ENCODE data around the gene DNAJC5G.
"Not testable (repeated sequence)": the region's sequence is repeated elsewhere in the genome, so short reads cannot be mapped to it uniquely, and the experiment has no call there.

DNAJC5G gene

DNA sequence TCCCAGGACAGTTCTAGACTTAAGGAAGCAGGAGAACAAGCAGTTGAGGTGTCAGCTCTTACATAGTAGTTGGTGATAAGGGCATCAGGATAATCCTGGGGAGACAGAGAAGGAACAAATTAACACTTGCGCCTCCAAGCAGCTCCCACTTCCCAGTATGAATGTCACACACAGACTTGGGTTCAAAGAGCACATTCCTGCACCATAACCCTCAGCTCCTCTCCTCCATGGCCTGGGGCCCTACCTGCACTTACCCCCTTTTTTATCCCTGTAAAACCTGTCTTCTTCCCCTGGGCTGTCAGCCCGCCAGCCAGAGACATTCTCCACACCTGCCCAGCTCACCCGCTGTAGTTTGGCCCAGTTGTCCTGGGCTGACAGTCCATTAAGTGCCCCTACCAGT lies 36.9 kb downstream of the DNAJC5G start:
- DNase-seq, result no peak

DNA sequence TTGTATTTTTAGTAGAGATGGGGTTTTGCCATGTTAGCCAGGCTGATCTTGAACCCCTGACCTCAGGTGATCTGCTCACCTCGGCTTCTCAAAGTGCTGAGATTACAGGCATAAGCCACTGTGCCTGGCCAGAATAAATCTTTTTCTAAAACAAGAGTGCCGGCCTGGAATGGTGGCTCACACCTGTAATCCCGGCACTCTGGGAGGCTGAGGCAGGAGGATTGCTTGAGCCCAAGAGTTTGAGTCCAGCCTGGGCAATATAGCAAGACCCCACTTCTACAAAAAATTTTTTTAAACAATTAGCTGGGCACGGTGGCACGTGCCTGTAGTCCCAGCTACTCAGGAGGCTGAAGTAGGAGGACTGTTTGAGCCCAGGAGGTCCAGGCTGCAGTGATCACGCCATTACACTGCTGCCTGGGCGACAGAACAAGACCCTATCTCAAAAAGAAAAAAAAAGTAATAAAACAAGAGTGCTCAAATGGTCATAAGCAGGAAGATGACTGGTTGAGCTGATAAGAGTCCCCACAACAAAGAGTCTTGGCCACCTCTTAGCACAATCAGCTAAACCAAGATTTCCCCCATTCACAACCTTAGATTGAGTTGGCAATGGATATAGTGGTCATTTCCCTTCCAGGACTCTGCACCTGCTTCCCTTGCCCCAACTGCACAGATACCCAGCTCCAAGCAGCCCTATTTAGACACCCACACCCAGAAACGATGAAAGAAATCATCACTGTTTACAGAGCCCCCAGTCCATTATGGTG lies 38.8 kb downstream of the DNAJC5G start:
- no peak for DNase-seq

DNA sequence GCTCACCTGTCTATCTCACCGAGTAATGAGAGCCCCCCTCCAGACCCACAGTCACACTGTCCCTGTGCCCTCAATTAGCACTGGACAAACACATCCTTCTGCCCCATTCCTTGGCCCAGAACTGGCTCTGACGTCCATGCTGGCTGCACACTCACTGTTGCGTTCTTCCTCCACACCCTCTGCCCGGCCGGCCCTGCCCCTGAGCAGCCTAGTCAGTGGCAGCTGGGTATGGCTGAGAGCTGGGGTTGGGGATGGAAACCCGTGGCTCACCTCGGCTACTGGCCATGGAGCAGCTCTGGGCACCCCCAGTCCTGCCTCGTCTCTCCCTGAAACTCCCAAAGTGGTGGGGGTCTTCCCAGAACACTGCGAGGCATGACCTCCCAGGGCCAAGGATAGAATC lies 39.5 kb downstream of the DNAJC5G start:
- no peak for DNase-seq

DNA sequence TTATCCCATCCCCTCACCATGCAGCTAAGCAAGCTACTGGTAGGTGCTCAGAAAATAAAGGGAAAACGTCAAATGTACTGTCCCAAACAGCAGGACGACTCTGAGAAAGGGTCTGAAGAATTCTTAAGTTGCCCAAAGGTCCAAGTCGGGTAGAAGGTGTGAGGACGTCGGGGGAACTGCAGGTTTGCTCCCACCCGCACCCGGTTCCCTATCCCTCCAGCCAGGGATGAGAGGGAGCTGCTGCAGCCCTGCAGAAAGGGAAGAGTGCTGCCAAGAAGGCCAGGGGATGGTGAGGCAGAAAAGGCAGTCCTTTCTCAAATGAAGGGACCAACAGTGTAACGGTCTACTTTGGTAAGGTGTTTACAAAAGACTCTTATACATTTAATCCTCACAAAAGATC lies 39.9 kb downstream of the DNAJC5G start:
- no peak for DNase-seq

DNA sequence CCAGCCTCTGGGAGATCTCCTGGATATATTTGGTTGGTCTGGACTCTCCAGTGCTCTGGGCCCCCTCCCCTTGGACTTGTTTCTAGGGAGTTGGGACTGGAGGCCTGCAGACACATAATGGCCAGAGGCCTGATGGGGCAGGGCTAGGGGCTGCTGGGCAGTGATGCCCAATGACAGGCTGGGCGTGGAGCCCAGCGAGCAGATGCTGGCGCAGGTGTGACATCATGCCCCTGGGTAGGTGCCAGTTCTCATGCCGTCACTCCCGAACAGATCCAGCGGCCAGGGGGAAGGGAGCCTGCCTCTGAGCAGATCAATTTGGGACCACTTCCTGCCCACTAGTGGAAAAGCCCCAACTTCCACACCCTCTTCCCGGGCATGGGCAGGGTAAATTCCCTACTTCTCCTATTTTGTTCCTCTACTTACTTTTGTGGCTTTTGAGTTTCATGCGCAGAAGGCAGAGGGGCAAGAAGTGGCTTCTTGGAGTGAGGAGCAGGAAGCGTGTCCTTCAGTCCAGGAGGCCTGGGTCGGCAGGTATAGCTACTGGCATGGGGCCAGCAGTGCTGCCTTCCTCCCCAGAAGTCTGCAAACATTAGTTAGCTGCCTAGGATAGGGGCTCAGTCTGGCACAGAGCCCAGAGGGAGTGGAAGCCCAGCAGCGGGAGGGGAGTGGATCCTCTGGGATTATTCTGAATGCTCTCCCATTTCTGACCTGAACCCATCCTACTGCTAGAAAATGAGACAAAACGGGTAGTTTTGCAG lies 41.6 kb downstream of the DNAJC5G start:
- DNase-seq, result no peak

DNA sequence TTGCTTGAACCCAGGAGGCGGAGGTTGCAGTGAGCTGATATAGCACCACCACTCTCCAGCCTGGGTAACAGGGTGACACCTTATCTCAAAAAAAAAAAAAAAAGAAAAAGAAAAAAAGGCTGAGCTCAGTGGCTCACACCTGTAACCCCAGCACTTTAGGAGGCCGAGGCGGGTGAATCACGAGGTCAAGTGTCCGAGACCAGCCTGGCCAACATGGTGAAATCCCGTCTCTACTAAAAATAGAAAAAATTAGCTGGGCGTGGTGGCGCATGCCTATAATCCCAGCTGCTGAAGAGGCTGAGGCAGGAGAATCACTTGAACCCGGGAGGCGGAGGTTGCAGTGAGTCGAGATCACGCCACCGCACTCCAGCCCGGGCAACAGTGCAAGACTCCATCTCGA lies 44.6 kb downstream of the DNAJC5G start:
- not testable (repeated sequence) for DNase-seq

DNA sequence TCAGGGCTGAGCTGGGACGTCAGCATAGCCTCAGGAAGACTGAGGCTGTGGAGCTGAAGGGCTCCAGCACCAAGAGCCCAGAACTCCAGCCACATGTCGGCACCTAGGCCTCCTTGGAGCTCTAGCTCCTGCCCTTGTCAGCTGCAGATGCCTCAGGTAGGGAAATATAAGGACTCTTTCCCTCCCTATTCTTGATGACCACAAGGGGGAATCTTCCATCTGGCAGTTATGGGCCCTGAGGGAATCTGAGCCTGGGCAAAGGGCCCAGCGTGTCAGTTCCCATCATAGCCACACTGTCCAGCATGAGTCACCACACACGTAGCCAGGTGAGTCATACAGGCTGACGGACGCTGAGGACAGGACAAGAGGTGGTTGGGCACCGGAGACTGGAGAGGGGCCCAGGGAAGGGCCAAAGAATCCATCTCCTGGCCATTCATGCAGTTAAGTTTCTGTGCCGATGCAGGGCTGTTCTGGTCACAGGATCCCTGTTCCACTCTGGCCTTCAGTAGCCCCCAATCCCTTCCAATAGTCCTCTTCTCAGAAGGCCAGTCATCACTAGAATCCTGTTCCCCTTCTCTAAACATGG lies 45.8 kb downstream of the DNAJC5G start:
- DNase-seq, result no peak

DNA sequence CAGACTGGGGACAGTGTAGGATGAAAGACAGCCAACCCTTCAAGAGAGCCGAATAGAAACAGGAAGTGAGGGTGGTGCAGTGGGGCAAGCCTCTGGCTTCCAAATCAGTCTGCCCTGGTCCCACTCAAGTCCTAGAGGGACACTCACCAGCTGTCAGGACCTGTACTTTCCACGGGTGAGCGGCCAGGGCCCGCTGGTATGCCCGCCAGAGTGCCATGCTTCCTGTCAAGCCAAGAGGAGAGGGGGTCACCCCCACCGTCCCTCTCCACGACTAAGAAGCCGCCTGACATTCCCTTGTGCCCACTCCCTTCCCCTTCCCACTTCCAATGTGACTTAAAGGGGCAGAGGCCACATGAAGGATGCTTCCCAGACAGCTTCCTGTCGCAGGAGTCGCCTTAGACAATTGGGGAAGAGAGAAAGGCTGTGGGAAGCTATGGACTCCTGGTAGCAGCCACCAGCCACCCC lies 47.1 kb downstream of the DNAJC5G start:
- no peak for DNase-seq

DNA sequence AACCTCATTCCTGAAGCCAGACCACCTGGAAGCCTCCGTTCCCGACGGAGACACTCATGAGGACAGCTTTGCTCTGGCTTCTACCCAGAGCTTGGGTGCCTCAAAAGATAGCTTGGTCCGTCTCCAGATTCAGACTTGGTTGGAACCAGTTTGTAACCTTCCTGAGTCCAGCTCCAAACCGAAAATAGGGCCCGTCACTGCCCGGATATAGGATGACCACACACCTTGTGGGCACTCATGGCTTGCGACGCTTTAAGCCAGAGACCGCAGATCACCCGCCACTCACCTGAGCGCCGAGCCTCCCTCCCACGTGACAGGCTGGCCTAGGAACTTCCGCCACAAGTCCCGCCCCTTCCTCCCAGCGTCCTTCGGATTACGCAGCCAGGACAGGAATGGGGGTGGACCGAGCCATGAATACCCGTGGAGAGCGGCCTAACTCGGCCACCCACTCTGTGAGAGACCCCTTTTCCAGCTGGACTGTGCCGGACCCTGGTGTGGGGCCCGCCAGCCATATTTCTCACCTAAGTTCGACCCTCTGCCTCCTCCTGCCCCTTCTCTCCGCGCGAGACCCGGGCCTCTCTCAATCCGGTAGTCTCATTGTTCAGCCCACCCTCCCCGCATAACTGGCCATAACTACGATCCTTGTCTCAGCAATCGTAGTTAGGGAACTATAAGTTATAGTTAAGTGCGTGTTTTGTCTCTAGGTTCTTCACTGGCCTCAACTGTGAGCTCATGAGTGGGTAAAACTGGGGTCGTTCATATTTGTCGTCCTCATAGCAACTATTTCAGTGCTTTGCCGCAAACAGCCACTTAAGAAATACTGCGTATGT lies 47.7 kb downstream of the DNAJC5G start, which contains the start of gene MPV17:
MPV17 (minus strand) TSS at position 332 of the 830 bp plus-strand sequence. CDS start 580 bp downstream, outside the sequence.
- DNase-seq, result peak; percentile 69 to 89

DNA sequence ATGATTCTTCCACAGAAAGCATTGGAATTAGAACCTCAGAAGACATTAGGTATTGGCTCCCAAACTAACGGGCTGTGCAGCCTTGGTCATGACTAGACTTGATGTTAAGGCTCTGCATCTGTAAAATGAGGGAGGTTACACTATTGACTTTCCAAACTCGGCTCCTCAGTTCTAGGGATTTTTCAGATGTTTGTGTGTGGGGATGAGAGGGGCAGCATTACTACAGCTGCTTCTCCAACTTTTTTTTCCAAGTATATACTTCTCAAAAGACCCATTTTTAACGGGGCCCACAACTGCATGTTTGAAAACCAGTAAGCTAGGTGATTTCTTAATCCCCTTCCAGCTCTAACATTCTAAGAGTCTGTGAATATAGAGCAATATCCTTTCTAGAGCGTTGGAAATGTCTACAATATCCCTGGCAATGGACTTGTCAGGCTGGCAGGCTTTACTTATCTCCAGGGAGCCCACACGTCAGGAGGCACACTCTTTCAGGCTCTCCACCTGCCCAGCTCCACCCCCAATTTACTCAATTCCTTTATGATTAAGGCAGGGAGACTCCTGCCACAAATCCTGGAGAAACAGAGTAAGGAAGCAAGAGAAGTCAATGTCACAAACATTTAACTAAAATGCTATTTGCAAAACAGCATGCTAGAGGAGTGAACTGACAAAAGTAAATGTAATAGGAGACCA lies 48.5 kb downstream of the DNAJC5G start:
- DNase-seq, result no peak

DNA sequence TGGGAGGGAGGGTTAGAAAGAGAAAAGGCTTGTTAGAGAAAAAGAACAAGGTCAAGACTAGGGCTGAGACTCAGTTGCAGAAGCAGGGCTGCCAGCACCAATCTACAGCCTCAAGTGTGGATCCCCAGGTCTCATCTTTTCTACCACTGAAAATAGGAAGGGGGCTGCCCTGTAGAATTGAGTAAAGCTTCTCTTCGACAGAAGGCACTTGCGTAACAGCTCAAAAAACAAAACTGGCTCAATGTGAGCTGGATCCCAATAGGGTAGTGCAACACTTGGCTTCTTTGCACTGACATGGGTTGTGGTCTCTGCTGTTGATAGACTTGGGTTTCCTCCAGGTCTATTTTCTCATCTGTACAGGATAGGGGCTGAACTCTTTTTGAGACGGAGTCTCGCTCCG lies 49.5 kb downstream of the DNAJC5G start:
- no peak for DNase-seq

Data from NCI-H187 (cell line).